Effector CD8-positive, alpha-beta T cell (primary cell): ENCODE measurements around the gene CLK3.
"Not testable (repeated sequence)": the region's sequence is repeated elsewhere in the genome, so short reads cannot be mapped to it uniquely, and the experiment has no call there.

Source experiments
- DNase-seq: peaks from one replicate; lab custom pipeline; 2025; lab: John Stamatoyannopoulos, UW

CLK3 gene

DNA sequence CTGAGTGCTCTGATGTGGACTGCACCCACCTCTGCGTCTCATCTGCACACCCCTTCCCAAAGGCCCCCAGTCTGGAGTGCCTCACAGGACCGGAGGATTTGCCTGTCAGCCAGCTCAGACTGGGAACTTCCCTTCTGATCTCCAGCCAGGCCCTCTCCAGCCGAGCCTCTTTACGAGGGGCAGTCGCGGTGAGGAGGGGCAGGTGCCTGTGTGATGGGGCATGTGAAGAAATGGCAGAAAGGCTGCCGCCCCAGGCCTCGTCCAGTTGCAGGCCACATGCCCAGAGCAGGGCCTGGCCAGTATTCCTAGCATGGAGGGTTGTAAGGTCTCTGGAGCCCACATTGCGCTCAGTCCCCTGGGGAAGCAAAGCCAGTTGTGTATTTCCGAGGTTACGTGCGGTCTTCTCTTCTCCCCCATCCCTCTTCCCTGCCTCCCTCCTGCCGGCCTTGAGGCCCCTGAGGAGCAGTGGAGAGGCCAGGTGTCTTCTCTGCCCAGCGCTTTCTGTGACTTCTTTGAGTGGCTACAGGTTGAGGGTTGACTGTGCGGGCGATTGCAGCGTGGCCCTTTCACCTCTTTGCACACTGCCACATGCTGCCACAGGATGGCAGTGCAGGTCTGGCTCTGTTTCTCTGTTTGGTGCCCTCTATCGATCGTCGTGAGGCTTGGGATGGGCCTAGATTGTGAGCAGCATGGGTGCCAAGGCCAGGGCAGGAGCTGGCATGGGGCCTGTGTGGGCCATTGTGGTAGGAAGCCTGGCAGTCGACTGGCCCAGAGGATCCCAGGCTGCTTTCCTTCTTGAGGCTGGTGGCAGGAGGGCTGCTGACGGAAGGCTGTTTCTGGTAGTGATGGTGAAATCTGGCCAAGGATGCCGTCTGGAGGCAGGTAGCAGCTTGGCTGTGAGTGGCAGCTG, 5.3 kb downstream of the CLK3 start:
- DNase-seq: peak; percentile 60

DNA sequence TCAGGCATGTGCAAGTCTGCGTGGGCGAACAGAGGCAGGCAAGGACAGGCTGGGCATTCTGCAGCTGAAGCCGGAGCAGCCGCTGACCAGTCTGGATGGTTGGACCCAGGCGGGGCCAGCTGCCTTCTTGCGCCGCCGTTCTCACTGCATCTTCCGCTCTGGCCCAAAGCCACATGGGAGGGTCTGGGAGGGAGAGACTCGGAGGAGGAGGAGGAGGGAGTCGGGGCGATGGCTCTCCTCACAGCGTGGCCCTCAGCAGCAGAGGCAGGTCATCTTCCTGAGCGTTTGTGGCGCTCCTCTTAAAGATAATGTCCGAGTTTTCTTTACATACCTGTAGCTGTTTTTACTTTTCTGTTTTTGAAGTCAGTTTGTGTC, 5.9 kb downstream of the CLK3 start:
- no peak for DNase-seq

DNA sequence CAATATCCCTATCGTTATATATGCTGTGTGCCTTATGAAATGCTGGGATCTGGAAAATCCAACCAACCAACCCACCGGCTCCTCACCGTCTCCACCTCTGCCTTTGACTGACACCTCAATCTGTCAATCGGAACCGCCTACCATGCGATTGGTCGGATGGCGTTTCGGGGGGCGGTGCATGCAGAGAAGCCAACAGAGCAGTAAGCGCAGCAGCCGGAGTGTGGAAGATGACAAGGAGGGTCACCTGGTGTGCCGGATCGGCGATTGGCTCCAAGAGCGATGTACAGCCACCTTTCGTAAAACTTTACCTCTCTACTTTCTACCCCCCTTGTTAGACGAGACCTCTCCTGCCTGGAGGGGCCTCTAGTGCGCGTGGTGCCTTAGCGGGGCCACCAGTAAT, 6.3 kb downstream of the CLK3 start:
- no peak for DNase-seq

DNA sequence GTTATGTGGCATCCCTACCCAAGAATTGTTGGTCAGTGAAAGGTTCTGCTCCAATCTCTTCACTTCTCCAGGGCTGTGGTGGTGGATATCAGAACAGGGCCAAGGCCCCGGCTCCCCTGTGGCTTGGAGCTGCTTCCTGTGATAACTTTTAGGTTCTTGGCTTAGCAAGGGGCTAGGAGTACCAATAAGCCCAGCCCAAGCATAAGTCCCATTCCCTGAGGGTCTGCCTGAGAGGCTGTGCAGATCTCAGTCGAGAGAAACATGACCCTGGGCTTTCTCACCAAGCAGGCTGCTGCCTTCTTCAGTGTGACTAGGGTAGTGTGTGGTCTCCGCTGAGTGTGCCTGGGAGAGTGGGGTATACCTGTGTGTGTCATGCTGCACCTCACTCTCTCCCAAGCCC, 7.1 kb downstream of the CLK3 start:
- DNase-seq: no peak

DNA sequence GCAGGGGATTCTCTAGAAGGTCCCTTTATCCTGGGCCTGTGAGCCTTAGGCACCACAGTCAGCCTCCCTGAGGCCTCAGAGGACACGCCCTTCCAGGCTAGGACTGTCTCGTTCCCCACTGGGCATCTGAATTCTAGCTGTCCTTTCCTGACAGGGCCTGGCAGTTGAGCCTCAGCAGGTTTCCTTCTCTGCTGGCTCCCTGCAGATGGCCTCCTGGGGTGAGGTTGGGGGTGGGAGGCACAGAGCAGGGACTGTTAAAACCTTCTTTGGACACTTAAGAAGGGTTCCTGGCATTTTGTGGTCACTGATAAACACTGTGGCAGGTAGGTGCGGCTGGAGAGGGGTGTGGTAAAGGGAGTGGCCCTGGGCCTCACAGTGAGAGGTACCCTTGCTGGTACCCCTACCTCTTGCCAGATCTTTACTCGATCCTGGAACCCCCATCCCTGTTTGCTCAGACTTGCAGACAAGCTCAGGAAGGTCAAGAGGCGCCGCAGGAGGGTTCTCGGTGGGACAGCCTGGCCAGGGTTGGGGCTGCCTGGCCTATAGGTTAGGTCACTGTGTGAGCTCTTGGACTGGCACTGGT, 8.5 kb downstream of the CLK3 start:
- no peak for DNase-seq

DNA sequence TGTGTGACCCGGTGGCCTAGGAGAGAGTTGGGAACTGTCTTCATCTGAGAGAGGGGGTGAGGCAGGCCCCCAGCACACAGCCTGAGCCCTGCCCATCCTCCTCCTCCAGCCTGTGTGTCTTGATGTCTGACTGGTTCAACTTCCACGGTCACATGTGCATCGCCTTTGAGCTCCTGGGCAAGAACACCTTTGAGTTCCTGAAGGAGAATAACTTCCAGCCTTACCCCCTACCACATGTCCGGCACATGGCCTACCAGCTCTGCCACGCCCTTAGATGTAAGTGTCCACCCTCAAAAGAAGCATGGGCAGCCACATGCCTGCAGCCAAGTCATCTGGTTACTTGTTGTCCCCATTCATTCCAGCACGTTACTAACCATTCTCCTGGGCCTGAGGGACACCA, 10.1 kb downstream of the CLK3 start:
- DNase-seq: no peak

DNA sequence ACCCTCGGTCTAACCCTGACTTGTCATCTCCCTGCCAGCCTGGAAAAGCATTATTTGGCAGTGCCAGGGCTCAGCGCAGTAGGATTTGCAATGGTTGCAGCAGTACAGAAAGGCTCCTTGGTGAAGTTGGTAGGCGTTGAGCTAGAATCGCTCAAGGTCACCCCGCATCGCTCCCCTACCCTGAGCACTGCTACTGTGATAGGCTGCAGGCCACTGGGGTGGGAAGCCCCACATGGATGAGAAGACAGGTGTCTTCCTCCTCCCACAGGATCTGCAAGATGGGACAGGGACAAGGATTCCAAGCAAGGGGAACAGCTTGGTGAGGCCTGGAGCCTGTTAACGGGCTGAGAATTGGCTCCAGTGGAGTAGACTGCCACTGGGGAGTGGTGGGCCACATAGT, 10.7 kb downstream of the CLK3 start:
- DNase-seq: no peak

DNA sequence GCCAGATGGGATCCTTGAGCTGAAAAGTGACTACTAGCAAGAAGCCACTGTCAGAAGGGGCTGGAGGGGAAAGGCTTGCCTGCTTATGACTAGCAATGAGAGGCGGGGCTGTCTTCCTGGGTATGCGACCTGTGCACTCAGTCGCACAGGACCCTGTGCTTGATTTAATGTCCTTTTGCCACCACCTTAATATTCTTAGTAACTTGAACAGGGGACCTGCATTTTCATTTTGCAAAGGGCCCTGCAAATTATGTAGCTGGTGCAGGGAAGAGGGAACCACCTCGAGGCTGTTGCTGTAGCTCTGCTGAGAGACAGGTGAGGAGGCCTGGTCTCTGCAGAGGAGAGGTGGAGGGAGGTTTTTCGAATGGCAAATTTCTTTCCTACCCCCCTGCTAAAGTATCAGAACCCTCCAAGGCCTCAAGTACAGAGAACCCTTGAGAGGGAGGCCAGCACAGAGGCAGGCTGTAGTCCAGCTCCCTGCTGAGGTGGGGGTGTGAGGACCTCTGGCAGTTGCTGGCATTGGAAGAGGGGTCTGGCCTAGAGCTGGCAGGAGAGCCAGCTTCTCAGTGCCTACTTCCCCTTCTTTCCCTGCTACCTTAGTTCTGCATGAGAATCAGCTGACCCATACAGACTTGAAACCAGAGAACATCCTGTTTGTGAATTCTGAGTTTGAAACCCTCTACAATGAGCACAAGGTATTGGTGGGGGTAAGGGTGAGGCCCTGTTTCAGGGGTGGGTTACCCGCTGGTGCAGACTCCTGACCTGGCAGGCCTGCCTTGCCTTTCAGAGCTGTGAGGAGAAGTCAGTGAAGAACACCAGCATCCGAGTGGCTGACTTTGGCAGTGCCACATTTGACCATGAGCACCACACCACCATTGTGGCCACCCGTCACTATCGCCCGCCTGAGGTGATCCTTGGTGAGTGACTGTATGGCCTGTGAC, 11.4 kb downstream of the CLK3 start:
- DNase-seq: no peak

DNA sequence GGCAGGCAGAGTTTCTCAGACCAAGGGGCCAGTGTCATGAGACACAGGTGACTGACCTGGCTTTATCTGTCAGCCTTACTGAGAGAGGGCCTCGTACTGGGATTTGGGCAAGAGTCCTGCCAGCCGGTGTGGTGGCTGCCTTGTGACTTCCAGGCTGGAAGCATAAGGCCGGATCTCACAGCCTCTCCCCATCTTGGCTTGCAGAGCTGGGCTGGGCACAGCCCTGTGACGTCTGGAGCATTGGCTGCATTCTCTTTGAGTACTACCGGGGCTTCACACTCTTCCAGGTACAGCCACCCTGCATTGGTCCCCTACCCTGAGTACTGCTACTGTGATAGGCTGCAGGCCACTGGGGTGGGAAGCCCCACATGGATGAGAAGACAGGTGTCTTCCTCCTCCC, 12.1 kb downstream of the CLK3 start:
- no peak for DNase-seq

DNA sequence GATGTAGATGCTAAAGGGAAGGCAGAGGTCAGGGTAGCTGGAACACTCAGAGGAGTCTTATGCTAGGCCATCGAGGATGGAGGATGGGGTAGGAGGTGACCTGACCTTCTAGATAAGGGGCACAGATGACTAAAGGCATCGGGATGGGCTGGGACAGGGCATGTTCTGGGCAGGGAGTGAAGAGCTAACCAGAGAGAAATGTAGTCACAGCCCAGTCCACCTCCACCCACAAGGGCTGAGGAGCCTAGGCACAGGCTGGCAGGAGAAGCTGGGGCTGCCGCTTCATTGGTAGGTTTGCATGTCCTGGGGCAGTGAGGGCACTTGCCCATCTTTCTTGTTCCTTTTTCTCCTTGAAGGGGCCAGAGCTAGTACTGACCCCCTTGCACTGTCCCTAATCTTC, 12.6 kb downstream of the CLK3 start:
- no peak for DNase-seq

DNA sequence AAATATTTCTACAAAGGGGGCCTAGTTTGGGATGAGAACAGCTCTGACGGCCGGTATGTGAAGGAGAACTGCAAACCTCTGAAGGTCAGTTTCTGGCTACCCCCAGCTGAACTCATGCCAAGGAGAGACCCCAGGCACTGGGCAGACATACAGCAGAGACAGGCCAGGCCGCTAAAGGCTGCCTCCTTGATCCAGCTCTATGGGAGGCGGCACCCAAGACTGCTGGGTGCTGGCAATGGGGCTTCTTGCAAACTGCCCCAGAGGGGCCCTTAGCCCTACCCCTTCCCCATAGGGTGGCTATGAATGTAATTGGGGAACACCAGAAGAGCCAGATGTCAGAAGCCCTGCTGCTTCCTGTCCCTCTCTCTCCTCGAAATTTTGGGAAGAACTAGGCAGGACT, 13.3 kb downstream of the CLK3 start:
- no peak for DNase-seq

DNA sequence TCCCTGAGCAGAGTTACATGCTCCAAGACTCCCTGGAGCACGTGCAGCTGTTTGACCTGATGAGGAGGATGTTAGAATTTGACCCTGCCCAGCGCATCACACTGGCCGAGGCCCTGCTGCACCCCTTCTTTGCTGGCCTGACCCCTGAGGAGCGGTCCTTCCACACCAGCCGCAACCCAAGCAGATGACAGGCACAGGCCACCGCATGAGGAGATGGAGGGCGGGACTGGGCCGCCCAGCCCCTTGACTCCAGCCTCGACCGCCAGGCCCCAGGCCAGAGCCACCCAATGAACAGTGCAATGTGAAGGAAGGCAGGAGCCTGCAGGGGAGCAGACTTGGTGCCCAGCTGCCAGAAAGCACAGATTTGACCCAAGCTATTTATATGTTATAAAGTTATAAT, 14.1 kb downstream of the CLK3 start:
- DNase-seq: not testable (repeated sequence)

DNA sequence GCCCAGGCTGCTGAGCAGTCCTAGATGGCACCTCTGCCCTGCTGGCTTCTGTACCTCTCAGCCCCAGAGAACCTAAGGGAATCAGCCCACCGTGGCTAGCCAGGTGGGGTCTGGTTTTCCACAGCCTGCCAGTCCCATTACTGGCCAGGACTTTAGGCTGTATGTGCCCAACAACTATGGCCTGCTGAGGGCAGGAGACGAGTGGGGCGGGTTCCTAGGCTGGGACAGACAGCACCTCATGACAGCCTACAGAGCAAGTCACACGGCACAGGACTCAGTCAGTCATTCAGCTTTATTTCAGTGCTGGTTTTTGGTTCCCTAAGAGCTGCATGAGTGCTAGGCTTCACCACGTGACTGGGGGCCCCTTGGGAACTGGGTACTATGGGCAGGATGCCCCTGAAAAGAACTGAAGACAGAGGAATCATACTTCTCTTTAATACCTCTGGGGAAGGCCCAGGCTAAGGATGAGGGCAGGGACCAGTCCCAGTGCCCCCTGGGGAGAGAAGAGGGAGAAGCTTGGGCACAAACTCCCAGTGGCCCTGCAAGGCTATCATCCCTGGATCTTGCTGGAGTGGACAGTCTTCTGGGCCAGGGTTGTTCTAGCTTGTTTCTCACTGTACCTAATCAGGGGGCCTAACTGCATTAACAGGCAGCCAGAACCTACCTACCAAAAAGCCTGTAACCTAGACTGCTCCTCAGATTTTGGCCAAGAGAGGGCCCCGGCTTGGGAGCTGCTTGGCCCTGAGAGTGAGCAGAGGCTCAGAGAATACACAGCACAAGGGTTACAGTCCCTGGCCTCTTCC, 14.8 kb downstream of the CLK3 start:
- DNase-seq: no peak

DNA sequence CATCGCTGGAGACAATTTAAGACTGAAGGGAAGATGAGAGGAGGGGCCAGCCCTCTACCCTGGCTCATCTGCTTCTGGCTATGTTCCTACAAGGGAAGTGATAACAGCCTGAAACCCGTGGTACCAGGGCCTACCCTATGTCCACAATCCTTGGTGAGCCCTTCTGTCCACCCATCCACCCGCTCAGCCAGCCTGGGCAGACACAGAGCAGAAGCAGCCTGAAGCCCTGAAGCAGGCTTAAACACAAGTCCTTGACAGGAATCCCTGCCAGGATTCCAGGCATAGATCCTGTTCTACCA, 15.4 kb downstream of the CLK3 start:
- no peak for DNase-seq

DNA sequence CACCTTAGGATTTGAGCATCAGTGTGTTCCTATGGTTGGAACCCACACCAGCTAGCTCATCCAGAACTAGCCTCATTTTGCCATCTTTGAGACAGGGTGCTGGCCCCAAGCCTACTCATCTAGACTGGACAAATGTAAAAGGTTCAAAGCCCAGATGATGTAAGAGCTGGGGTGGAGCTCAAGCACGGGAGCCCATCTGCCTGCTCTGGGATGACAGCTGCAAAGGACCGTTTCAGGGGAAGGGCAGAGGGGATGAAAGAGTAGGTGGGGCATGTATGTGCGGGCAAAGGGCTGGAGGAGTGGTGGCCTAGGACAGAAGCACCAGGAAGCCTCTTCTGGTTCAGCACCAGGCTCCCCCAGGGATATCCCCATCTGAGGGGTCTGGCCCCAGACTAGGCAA, 15.8 kb downstream of the CLK3 start:
- DNase-seq: no peak

DNA sequence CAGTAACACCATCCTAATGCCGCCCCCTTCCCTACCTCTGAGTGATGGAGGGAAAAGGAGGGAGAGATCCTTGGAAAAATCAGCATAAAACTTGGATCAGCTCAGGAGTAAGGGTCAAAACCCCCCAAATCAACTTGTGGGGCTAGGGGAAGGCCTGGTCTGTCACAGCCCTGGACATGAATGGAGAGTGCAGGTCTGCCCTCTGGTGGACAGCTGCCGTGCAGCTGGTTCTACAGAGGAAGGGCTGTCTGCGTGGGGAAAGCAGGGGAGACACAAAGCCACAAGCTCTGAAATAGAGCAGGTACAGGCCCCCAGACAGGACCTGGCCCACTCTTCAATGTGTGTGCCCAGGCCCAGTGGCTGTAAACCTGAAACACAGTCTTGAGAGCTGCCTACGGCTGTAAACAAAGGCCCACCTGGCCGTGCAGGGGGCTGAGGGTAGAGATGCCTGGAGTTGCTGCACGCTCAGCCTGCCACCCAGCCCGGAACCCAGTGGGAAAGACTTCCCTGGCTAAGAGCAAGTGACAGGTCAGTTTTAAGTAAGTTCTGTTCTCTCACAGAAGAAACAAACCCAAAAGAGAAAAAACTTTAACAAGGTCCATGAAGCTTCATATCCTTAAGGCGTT, 16.4 kb downstream of the CLK3 start:
- DNase-seq: peak; percentile 37

DNA sequence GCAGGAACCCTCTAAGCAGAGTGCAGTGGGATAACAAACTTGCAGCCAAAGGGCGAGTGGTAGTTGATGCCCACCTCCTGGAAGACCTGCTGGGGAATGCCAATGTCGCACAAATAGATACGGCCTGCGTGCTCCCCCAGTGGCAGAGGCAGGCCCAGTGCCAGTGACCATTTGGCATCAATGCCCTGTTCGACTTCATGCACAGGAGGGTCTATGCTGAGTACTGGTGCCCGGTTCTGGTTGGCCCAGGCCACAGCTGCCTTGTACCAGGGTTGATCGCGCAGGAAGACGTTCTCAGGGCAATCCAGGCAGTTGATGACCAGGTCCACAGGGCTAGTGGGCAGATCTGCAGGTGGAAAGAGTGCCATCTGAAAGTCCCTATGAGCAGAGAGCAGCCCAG, 17.0 kb downstream of the CLK3 start:
- no peak for DNase-seq

DNA sequence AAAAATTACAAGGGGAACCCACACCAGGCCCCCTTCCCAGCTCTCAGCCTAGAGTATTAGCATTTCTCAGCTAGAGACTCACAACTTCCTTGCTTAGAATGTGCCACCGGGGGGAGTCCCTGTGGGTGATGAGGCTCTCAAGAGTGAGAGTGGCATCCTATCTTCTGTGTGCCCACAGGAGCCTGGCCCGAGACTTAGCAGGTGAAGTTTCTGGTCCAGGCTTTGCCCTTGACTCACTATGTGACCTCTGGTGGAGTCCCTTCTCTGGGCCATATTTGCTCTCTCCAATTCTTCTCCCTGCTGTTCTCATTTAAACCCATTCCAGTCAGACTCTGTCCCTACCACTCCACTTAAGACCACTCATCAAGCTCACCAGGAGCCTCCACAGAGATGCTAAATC, 18.1 kb downstream of the CLK3 start:
- no peak for DNase-seq

DNA sequence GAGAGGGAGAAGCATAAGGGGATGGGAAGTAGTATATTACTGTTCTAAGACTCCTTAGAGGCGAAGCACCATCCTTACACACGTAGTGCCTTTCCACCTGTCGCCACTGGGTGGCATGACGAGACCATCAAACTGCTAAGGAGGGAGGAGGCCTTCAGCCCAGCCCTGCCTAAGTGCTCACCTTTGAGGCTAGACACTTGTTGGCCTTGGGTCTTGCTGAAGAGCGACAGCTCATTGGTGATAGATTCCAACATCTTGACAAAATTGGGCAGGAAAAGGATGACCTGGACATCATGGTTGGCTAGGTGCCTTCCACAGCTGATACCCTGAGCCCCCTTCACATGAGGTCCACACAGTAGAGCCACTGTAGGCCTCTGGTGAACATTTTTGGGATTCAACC, 19.6 kb downstream of the CLK3 start:
- DNase-seq: peak; percentile 52

DNA sequence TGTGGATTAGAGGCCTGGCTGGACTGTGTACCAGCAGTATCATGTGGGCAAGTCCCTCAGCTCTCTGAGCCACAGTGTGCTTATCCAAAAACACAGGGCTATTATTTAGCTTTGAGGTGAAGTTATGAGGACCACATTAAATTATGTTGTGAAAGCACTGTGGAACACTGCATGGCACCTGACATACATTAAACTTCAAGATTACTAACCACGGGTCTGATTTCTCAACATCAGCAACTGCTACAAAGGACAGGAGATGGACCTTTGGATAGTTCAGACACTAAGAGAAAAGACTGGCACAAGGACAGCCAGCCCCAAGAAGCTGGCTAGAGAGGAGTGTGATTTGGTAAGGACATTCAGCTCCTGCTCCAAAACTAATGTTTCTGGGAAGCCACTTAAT, 21.3 kb downstream of the CLK3 start:
- DNase-seq: no peak

DNA sequence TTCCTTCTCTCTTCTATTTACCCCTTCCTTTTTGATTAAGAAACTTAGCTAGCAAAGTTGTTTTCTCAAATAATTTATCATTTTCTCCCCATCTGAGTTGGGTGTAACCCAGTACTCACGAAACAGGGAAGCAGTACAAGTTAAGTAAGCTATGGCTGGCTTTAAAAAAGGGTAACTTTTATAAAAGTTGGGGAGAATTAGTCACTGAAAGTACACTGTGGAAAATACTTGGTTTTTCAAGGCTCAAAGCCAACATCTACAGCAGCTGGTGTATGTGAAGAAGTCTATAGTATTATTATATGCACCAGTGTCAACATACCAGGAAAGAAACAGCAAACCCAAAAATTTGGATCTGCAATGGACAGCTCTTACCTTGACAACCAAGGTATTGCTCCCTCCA, 25.5 kb downstream of the CLK3 start:
- no peak for DNase-seq

DNA sequence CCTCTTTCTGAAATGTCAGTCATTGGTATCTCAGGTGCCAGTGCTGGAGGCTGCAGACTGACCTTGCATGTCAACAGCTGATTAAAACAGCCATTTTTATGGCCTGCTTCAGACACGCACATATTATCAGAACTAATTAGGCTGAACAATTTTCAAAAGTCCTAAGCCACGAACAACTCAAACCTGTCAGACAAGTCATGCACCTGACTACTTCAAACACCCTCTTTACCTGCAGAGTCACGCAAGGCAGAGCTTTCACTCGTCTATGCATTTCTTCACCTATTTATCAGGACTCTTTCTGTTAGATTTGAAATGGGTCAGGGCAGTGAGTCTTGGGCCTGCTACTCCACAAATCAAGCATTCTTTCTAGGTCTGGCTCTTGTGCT, 26.7 kb downstream of the CLK3 start:
- no peak for DNase-seq
